HG03159 (cell line): ENCODE results near the gene MASP2.
A peak's percentile ranks its signal among the peaks of the same experiment; 100 is the strongest.
"Not testable (repeated sequence)": the region's sequence is repeated elsewhere in the genome, so short reads cannot be mapped to it uniquely, and the experiment has no call there.

ENCODE experiments used
- ATAC-seq: cut with Tn5 transposase; IDR thresholded peaks from one replicate; pipeline ENCODE4 v1.9.1; 2021; ENCODE audit warnings: mild to moderate bottlenecking, moderate library complexity; ENCODE audit not compliant: unreplicated experiment

MASP2 gene

GRCh38 chr1:11046625-11047365 is at the start of gene MASP2:
TSS of gene MASP2 (minus strand) at chr1:11047239. CDS start at chr1:11047207, 32 bp downstream.
- ATAC-seq, result no peak

- not testable (repeated sequence) for ATAC-seq
These were observed 36.7 kb upstream of the MASP2 start for GRCh38 chr1:11083784-11084183.

- ATAC-seq, result no peak
These were observed 33.9 kb upstream of the MASP2 start for GRCh38 chr1:11080931-11081330.

- ATAC-seq, result no peak
These were observed 31.6 kb upstream of the MASP2 start for GRCh38 chr1:11078631-11079030.

- not testable (repeated sequence) for ATAC-seq
These were observed 26.4 kb upstream of the MASP2 start for GRCh38 chr1:11073398-11073797.

GRCh38 chr1:11072216-11072917 is 25.3 kb upstream of the MASP2 start:
- no peak for ATAC-seq

- no peak for ATAC-seq
These were observed 24.6 kb upstream of the MASP2 start for GRCh38 chr1:11071463-11072215.

GRCh38 chr1:11070876-11071275 is 23.8 kb upstream of the MASP2 start:
- no peak for ATAC-seq

- ATAC-seq, result no peak
These were observed 21.8 kb upstream of the MASP2 start for GRCh38 chr1:11068600-11069473.

- no peak for ATAC-seq
These were observed 20.9 kb upstream of the MASP2 start for GRCh38 chr1:11067716-11068599.

- no peak for ATAC-seq
These were observed 18.8 kb upstream of the MASP2 start for GRCh38 chr1:11065796-11066195.

- no peak for ATAC-seq
These were observed 17.9 kb upstream of the MASP2 start for GRCh38 chr1:11064942-11065341.

GRCh38 chr1:11063937-11064537 is 17.0 kb upstream of the MASP2 start:
- ATAC-seq, result not testable (repeated sequence)

GRCh38 chr1:11062965-11063401 is 15.9 kb upstream of the MASP2 start:
- no peak for ATAC-seq

- no peak for ATAC-seq
These were observed 14.8 kb upstream of the MASP2 start for GRCh38 chr1:11061652-11062365.

- ATAC-seq, result peak; percentile 89
These were observed 13.2 kb upstream of the MASP2 start, which contains the start of gene SRM for GRCh38 chr1:11059968-11060830. TSS of gene SRM (minus strand) at chr1:11060018. CDS start at chr1:11059943, 75 bp downstream.

GRCh38 chr1:11059155-11059967 is 12.3 kb upstream of the MASP2 start:
- peak; percentile 22 for ATAC-seq
